Esophagus squamous epithelium (tissue), 5 donors: Measurements from ENCODE around the gene TMEM272. TPM values are rescaled to one million over a fixed set of nuclear protein-coding genes. Genes with fewer than 3 reads are reported as not detected.

Experiments
- DNase-seq: peaks from one replicate; lab custom pipeline; 2025; lab: John Stamatoyannopoulos, UW
- H3K27ac ChIP-seq, 4 donors: fragments of 200-600 bp; sonication (generic); one replicate each; pipeline ENCODE4 v1.5.1; 2016 to 2019; ENCODE audit warnings: mild to moderate bottlenecking in 1 of 4
- H3K27me3 ChIP-seq, 4 donors: fragments of 200-600 bp; sonication (generic); 1 replicate in 3 of 4; 2 replicates in 1 of 4; pipeline versions ENCODE4 v1.5.1 to v1.6.0; 2017 to 2021; ENCODE audit warnings: antibody characterized with exemption in 1 of 4
- H3K36me3 ChIP-seq, 3 donors: fragments of 200-600 bp; sonication (generic); one replicate each; pipeline ENCODE4 v1.5.1; 2016 to 2019
- H3K4me1 ChIP-seq, 3 donors: fragments of 200-600 bp; sonication (generic); one replicate each; pipeline ENCODE4 v1.5.1; 2017 to 2019
- H3K4me3 ChIP-seq, 4 donors: fragments of 200-600 bp; sonication (generic); 1 replicate in 3 of 4; 2 replicates in 1 of 4; pipeline ENCODE4 v1.5.1; 2016 to 2019; ENCODE audit warnings: mild to moderate bottlenecking in 2 of 4, moderate library complexity in 1 of 4
- H3K9me3 ChIP-seq, 3 donors: fragments of 200-600 bp; sonication (generic); one replicate each; pipeline ENCODE4 v1.5.1; 2016 to 2019
- CTCF ChIP-seq, 6 experiments: fragments of 450-650 bp in 4 of 6; fragments of 200-600 bp in 2 of 6; sonication (generic) in 2 of 6; IDR thresholded peaks; one replicate each; pipeline ENCODE4 v1.5.1; 2016 to 2019; ENCODE audit warnings: antibody characterized with exemption in 6 of 6, mild to moderate bottlenecking in 4 of 6, moderate library complexity in 4 of 6
- POLR2A ChIP-seq, 4 donors: fragments of 450-650 bp; IDR thresholded peaks; one replicate each; pipeline ENCODE4 v1.6.1; 2017; ENCODE audit warnings: antibody characterized with exemption in 4 of 4, mild to moderate bottlenecking in 4 of 4, moderate library complexity in 3 of 4
- WGBS, 2 donors: methylation state at CpG; one replicate each; pipeline ENCODE4 v1.1.5; 2018; 5-methylcytosine and 5-hydroxymethylcytosine counted together
- intact Hi-C: fragments of 100-400 bp; cut with DNase I; formaldehyde crosslinking; loops from one replicate; pipeline ENCODE4 v1.15.0; 2022
- total RNA-seq, 4 donors: library from RNA; depleted of rRNA; stranded (reverse); fragments of >200 nt; gene quantifications; one replicate each; pipeline ENCODE4 v1.1.0, GENCODE V29; 2016
- donor health status: DM: yes; HTN: yes; CAD: no.

The TMEM272 gene
- total RNA-seq, 4 donors from 2014 or later: not detected

- Histone ChIP-seq H3K4me1 (peaks cover 0 to 36% (median 6%) of the 10 kb centered on the region in 3 donors), H3K4me3 (no peak overlapping the region), H3K36me3 (no peaks in the 10 kb centered on the region), H3K27me3 (peaks cover 0 to 32% (median 0%) of the 10 kb centered on the region in 4 donors), H3K27ac (no peak overlapping the region), H3K9me3 (no peaks in the 10 kb centered on the region)
- TF ChIP-seq CTCF (IDR thresholded peaks at IDR 0.05) (no peak), POLR2A (IDR thresholded peaks at IDR 0.05) (no peak)
- DNase-seq: no peak
- intact Hi-C loops: loop anchor here (5.0 kb wide), 1 partner anchor 311 kb away; the partner anchor contains the start of gene NEK5
- 50 to 88% methylated on average over 9 of the region's 11 CpGs for WGBS, 2 donors
These were observed 29.1 kb downstream of the TMEM272 start for GRCh38 chr13:51815848-51816247.

GRCh38 chr13:51814825-51815650, 29.9 kb downstream of the TMEM272 start:
- intact Hi-C loops: loop anchor here (5.0 kb wide), 1 partner anchor 312 kb away; the partner anchor contains the start of gene NEK5
- TF ChIP-seq POLR2A (IDR thresholded peaks at IDR 0.05) (no peak), CTCF (IDR thresholded peaks at IDR 0.05) (peak; percentile 52 to 84 (median 80))
- no peaks in the 10 kb centered on the region for H3K36me3 ChIP-seq
- H3K4me1 ChIP-seq: peaks cover 0 to 36% (median 6%) of the 10 kb centered on the region in 3 donors
- no peak overlapping the region for H3K27ac ChIP-seq
- peaks cover 0 to 32% (median 0%) of the 10 kb centered on the region in 4 donors for H3K27me3 ChIP-seq
- H3K9me3 ChIP-seq: no peaks in the 10 kb centered on the region
- WGBS, 2 donors: 10 to 23% methylated on average over 6 to 13 of the region's 13 CpGs
- no peak for DNase-seq
- peak overlapping the region in 2 of 4 donors; percentile 3 to 47 for H3K4me3 ChIP-seq

- Histone ChIP-seq H3K27ac (no peak overlapping the region), H3K9me3 (no peaks in the 10 kb centered on the region), H3K27me3 (peaks cover 0 to 32% (median 0%) of the 10 kb centered on the region in 4 donors), H3K36me3 (no peaks in the 10 kb centered on the region), H3K4me1 (peaks cover 0 to 31% (median 6%) of the 10 kb centered on the region in 3 donors), H3K4me3 (no peak overlapping the region)
- intact Hi-C loops: no loop called here
- no peak for DNase-seq
- WGBS, 2 donors: 96 to 100% methylated on average over 2 of the region's 2 CpGs
- TF ChIP-seq POLR2A (IDR thresholded peaks at IDR 0.05): no peak
- TF ChIP-seq CTCF (IDR thresholded peaks at IDR 0.05): no peak
These were observed 30.9 kb downstream of the TMEM272 start for GRCh38 chr13:51814071-51814470.

GRCh38 chr13:51811920-51812451, 33.0 kb downstream of the TMEM272 start:
- no peaks in the 10 kb centered on the region for H3K9me3 ChIP-seq
- 43 to 45% methylated on average over 4 of the region's 4 CpGs for WGBS, 2 donors
- no peak for DNase-seq
- peaks cover 0 to 17% (median 0%) of the 10 kb centered on the region in 4 donors for H3K27me3 ChIP-seq
- no peak overlapping the region for H3K4me3 ChIP-seq
- TF ChIP-seq CTCF (IDR thresholded peaks at IDR 0.05): no peak
- no peak for TF ChIP-seq POLR2A (IDR thresholded peaks at IDR 0.05)
- H3K27ac ChIP-seq: no peak overlapping the region
- H3K4me1 ChIP-seq: peaks cover 0 to 23% (median 6%) of the 10 kb centered on the region in 3 donors
- intact Hi-C loops: no loop called here
- no peaks in the 10 kb centered on the region for H3K36me3 ChIP-seq

GRCh38 chr13:51811046-51811445, 33.9 kb downstream of the TMEM272 start:
- intact Hi-C loops: no loop called here
- Histone ChIP-seq H3K27me3 (peaks cover 0 to 8% (median 0%) of the 10 kb centered on the region in 4 donors), H3K36me3 (no peaks in the 10 kb centered on the region), H3K27ac (no peak overlapping the region), H3K4me1 (peaks cover 0 to 18% (median 6%) of the 10 kb centered on the region in 3 donors), H3K4me3 (no peak overlapping the region), H3K9me3 (no peaks in the 10 kb centered on the region)
- TF ChIP-seq POLR2A (IDR thresholded peaks at IDR 0.05) (no peak), CTCF (IDR thresholded peaks at IDR 0.05) (no peak)
- 70 to 85% methylated on average over 6 to 7 of the region's 12 CpGs for WGBS, 2 donors
- no peak for DNase-seq
